Endothelial cell of umbilical vein (primary cell): ENCODE measurements around the gene PSD4. TPM values are rescaled to one million over a fixed set of nuclear protein-coding genes. Genes with fewer than 3 reads are reported as not detected.

Experiments used
- BruUV-seq: library from RNA; stranded (reverse); fragments of 400-500 nt; replicated peaks from 2 replicates; lab custom pipeline; 2021; lab: Mats Ljungman, UMichigan
- CTCF ChIA-PET: fragments of 300-600, 350-600 bp; sonication (Branson Sonifier 250); formaldehyde crosslinking; loops from one replicate; lab custom pipeline; 2021; ENCODE audit warnings: antibody characterized with exemption, inconsistent platforms; lab: Charles Lee
- POLR2A ChIA-PET: fragments of 300-600, 350-600 bp; sonication (Branson Sonifier 250); formaldehyde crosslinking; loops from one replicate; lab custom pipeline; 2021; ENCODE audit warnings: antibody characterized with exemption, inconsistent platforms; lab: Charles Lee
- DNase-seq: peaks from one replicate; pipeline ENCODE4 v3.0.0-alpha.2; 2011; ENCODE audit warnings: low read depth, low spot score
- FAIRE-seq: peaks from 2 replicates; lab custom pipeline; 2011; peaks lifted over from hg19 to GRCh38; lab: Jason Lieb, UNC
- H2AFZ ChIP-seq: 2 replicates; pipeline ENCODE4 v1.6.0; 2012; ENCODE audit warnings: low read depth, low read length, control low read depth, inconsistent platforms
- H3K27ac ChIP-seq: 2 replicates; pipeline ENCODE4 v1.5.1; 2011; ENCODE audit warnings: low read depth, mild to moderate bottlenecking, control low read depth, low read length, moderate library complexity; ENCODE audit not compliant: insufficient read depth
- H3K27me3 ChIP-seq, 2 experiments: 2 replicates each; pipeline versions ENCODE4 v1.6.0 to v1.6.1; 2011; ENCODE audit warnings: low read length in 2 of 2, mixed read lengths in 1 of 2; ENCODE audit not compliant: control insufficient read depth in 2 of 2, insufficient read depth in 2 of 2
- H3K36me3 ChIP-seq, 2 experiments: 2 replicates in 1 of 2; 3 replicates in 1 of 2; pipeline ENCODE4 v1.5.1; 2011; ENCODE audit warnings: low read length in 2 of 2, mild to moderate bottlenecking in 1 of 2, moderate library complexity in 1 of 2; ENCODE audit not compliant: control insufficient read depth in 2 of 2, insufficient read depth in 2 of 2; ENCODE audit errors: extremely low read depth in 1 of 2
- H3K4me1 ChIP-seq: 3 replicates; pipeline ENCODE4 v1.5.1; 2011; ENCODE audit warnings: mild to moderate bottlenecking, low read length; ENCODE audit not compliant: control insufficient read depth, insufficient read depth; ENCODE audit errors: extremely low read depth
- H3K4me2 ChIP-seq: 2 replicates; pipeline ENCODE4 v1.6.1; 2011; ENCODE audit warnings: low read length, control low read depth, mixed read lengths; ENCODE audit not compliant: insufficient read depth
- H3K4me3 ChIP-seq, 3 experiments: fragments of 200-600 bp in 1 of 3; sonication (generic), shearing (Covaris generic) in 1 of 3; replicated peaks in 1 of 3; 2 replicates each; pipeline ENCODE4 v1.5.1; 2011 to 2016; ENCODE audit warnings: control low read depth in 3 of 3, low read length in 3 of 3, mild to moderate bottlenecking in 2 of 3, inconsistent platforms in 1 of 3, low read depth in 1 of 3, moderate library complexity in 1 of 3; ENCODE audit not compliant: insufficient read depth in 1 of 3
- H3K79me2 ChIP-seq: 2 replicates; pipeline ENCODE4 v1.6.0; 2012; ENCODE audit warnings: low read length, inconsistent platforms; ENCODE audit not compliant: control insufficient read depth, insufficient read depth
- H3K9ac ChIP-seq: replicated peaks from 2 replicates; pipeline ENCODE3; 2011; ENCODE audit warnings: low read length, control low read depth; ENCODE audit not compliant: insufficient read depth; ENCODE audit errors: extremely low read depth
- H3K9me1 ChIP-seq: replicated peaks from 3 replicates; pipeline ENCODE4 v1.6.0; 2011; ENCODE audit warnings: mild to moderate bottlenecking, low read length; ENCODE audit not compliant: control insufficient read depth, insufficient read depth; ENCODE audit errors: extremely low read depth
- H3K9me3 ChIP-seq: replicated peaks from 2 replicates; pipeline ENCODE4 v1.5.1; 2012; ENCODE audit warnings: low read length, inconsistent platforms; ENCODE audit not compliant: control insufficient read depth, insufficient read depth
- H4K20me1 ChIP-seq: replicated peaks from 2 replicates; pipeline ENCODE3; 2011; ENCODE audit warnings: mild to moderate bottlenecking, low read length; ENCODE audit not compliant: control insufficient read depth, insufficient read depth; ENCODE audit errors: extremely low read depth
- EZH2 ChIP-seq: IDR thresholded peaks from 2 replicates; pipeline ENCODE4 v1.6.1; 2012; ENCODE audit warnings: borderline replicate concordance, low read depth, mild to moderate bottlenecking, moderate library complexity, low read length, inconsistent platforms; ENCODE audit not compliant: severe bottlenecking
- FOS ChIP-seq: IDR thresholded peaks from 2 replicates; pipeline ENCODE4 v1.6.1; 2011; ENCODE audit warnings: mild to moderate bottlenecking, low read length, moderate library complexity, borderline replicate concordance; ENCODE audit not compliant: insufficient read depth
- GATA2 ChIP-seq: IDR thresholded peaks from 2 replicates; pipeline ENCODE4 v1.7.0; 2011; ENCODE audit warnings: low read depth, mild to moderate bottlenecking, moderate library complexity, mixed read lengths, low read length; ENCODE audit not compliant: insufficient read length, insufficient read depth
- MAX ChIP-seq: IDR thresholded peaks from 2 replicates; pipeline ENCODE4 v1.6.1; 2011; ENCODE audit not compliant: insufficient read depth, insufficient read length
- POLR2A ChIP-seq: IDR thresholded peaks from 2 replicates; pipeline ENCODE4 v1.6.1; 2012; ENCODE audit warnings: low read depth, mild to moderate bottlenecking, control low read depth, low read length
- POLR2AphosphoS5 ChIP-seq: IDR thresholded peaks from 2 replicates; pipeline ENCODE4 v1.6.1; 2012; ENCODE audit warnings: low read depth, mild to moderate bottlenecking, control low read depth, low read length, moderate library complexity; ENCODE audit not compliant: insufficient read depth
- dilution Hi-C: fragments of 300-500 bp; cut with MboI; formaldehyde crosslinking; loops from one replicate; pipeline ENCODE4 v1.15.0; 2019; ENCODE audit warnings: low sequenced_read_pairs; ENCODE audit not compliant: extremely low pct_ligation_motif_present
- intact Hi-C: fragments of 100-400 bp; cut with micrococcal nuclease; formaldehyde crosslinking; loops from one replicate; pipeline ENCODE4 v1.10.0; 2022
- polyA plus RNA-seq, 4 experiments: library from polyadenylated mRNA; depleted of rRNA in 3 of 4; stranded (reverse) in 3 of 4; unstranded in 1 of 4; fragments of >200 nt; gene quantifications; 2 replicates each; pipeline versions ENCODE4 v1.2.1 to v1.2.3, GENCODE V29; 2011 to 2012; ENCODE audit warnings: missing spikeins in 1 of 4
- total RNA-seq: library from RNA; stranded (reverse); gene quantifications from 2 replicates; pipeline ENCODE4 v1.2.3, GENCODE V29; 2021

The PSD4 gene
- total and polyA plus RNA-seq, 2 donors (not counting 3 experiments of a cell fraction or from before 2014, with no cell fraction given): 0.01 to 0.24 TPM

DNA sequence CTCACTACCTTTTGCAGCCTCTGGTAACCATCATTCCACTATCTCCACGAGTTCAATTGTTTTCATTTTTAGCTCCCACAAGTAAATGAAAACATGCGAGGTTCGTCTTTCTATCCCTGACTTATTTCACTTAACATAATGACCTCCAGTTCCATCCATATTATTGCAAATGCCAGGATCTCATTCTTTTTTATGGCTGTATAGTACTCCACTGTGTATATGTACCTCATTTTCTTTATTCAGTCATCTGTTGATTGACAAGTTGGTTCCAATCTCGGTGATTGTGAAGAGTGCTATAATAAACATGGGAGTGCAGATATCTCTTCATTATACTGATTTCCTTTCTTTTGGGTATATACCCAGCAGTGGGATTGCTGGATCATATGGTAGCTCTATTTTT is 29.5 kb upstream of the PSD4 start:
- Histone ChIP-seq H2AFZ (no peak overlapping the region), H3K4me2 (no peak overlapping the region), H4K20me1 (no peaks in the 10 kb centered on the region), H3K79me2 (no peaks in the 10 kb centered on the region), H3K4me1 (no peaks in the 10 kb centered on the region), H3K9me3 (no peaks in the 10 kb centered on the region), H3K9ac (no peak overlapping the region), H3K27ac (no peak overlapping the region), H3K36me3 (no peaks in the 10 kb centered on the region), H3K27me3 (peaks cover 4 to 6% of the 10 kb centered on the region in 2 experiments), H3K4me3 (no peak overlapping the region), H3K9me1 (no peaks in the 10 kb centered on the region)
- no peak for FAIRE-seq
- intact Hi-C loops: no loop called here
- dilution Hi-C loops: no loop called here
- no peak for TF ChIP-seq FOS
- no peak for TF ChIP-seq GATA2
- no peak for TF ChIP-seq POLR2AphosphoS5
- TF ChIP-seq MAX: no peak
- no peak for TF ChIP-seq POLR2A
- no peak for TF ChIP-seq EZH2
- ChIA-PET POLR2A (no interaction called here), CTCF (no interaction called here)
- BruUV-seq: no TSS peak
- DNase-seq: no peak

- H3K4me2 ChIP-seq: no peak overlapping the region
- ChIA-PET POLR2A (no interaction called here), CTCF (interaction anchor here (0.9 to 3.3 kb wide), 2 partner anchors 10 to 11 kb away, joined by 4 to 21 read pairs; no protein-coding TSS in a partner anchor)
- H4K20me1 ChIP-seq: no peaks in the 10 kb centered on the region
- H3K9me1 ChIP-seq: no peaks in the 10 kb centered on the region
- no peak overlapping the region for H3K27ac ChIP-seq
- FAIRE-seq (no peak), DNase-seq (no peak)
- BruUV-seq: no TSS peak
- no peaks in the 10 kb centered on the region for H3K4me1 ChIP-seq
- H3K27me3 ChIP-seq: peaks cover 2 to 13% of the 10 kb centered on the region in 2 experiments
- no peak overlapping the region for H2AFZ ChIP-seq
- TF ChIP-seq FOS: no peak
- no peak for TF ChIP-seq POLR2A
- TF ChIP-seq MAX: no peak
- no peak overlapping the region for H3K4me3 ChIP-seq
- H3K9ac ChIP-seq: no peak overlapping the region
- no peaks in the 10 kb centered on the region for H3K9me3 ChIP-seq
- intact Hi-C loops: no loop called here
- no peaks in the 10 kb centered on the region for H3K79me2 ChIP-seq
- H3K36me3 ChIP-seq: no peaks in the 10 kb centered on the region
- dilution Hi-C loops: no loop called here
Observed at GRCh38 chr2:113148606-113149552, 24.9 kb upstream of the PSD4 start.
